ENCODE measurements around the gene LGR6. TPM values are rescaled to one million over a fixed set of nuclear protein-coding genes. Genes with fewer than 3 reads are reported as not detected.

LGR6 gene
- total and polyA plus RNA-seq, 2 of the 4 experiments (the other 2 are of a cell fraction): not detected

DNA sequence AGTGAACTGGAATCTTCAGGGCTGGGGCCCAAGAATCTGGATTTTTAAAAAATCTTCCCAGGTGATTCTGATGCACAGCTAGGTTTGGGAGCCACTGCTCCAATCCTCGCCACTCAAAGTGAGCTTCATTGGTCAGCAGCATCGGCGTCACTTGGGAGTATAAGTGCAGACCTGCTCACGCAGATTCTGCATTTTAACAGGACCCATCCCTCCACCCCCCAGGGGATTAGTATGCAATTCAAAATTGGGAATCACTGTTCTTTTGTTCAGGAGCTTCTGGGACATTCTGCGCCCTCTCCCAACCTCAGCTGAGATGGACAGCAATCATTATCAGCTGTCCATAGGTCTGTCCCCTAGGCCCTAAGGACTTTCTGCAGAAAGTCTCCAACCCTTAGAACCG lies 53.5 kb downstream of the LGR6 start:
- CTCF ChIA-PET: no interaction called here
- Histone ChIP-seq H2BK5ac (ENCODE audit: low read depth, low read length, poor library complexity, severe bottlenecking) (no peak overlapping the region), H3K18ac (ENCODE audit: low read depth, low read length) (no peak overlapping the region), H2AK9ac (replicated peaks; ENCODE audit: low read depth, low read length, poor library complexity) (no peak overlapping the region), H3K27ac (ENCODE audit: insufficient read depth, low read length) (no peak overlapping the region), H2AFZ (replicated peaks; ENCODE audit: low read length, poor library complexity) (no peak overlapping the region), H3K9me3 (ENCODE audit: control insufficient read depth, insufficient read depth, low read length) (no peaks in the 10 kb centered on the region), H4K91ac (ENCODE audit: insufficient read depth, low read depth, low read length) (no peak overlapping the region), H4K8ac (ENCODE audit: low read depth in 2 of 2, low read length in 2 of 2) (no peak overlapping the region), H3K4me3 (ENCODE audit: insufficient read depth, low read depth, low read length) (no peak overlapping the region), H2BK15ac (ENCODE audit: low read depth, low read length) (no peak overlapping the region), H3K9me1 (ENCODE audit: insufficient read depth, low read length) (no peaks in the 10 kb centered on the region), H4K20me1 (ENCODE audit: insufficient read depth, low read length) (no peaks in the 10 kb centered on the region), H3K4me2 (ENCODE audit: low read depth, low read length) (no peak overlapping the region), H3K27me3 (ENCODE audit: control insufficient read depth, insufficient read depth, low read length) (peaks cover 78% of the 10 kb centered on the region), H3K23ac (ENCODE audit: low read depth, low read length) (no peak overlapping the region), H2AK5ac (ENCODE audit: low read depth, low read length) (no peak overlapping the region), H3K14ac (replicated peaks; ENCODE audit: low read depth, low read length) (no peak overlapping the region), H3K79me1 (ENCODE audit: low read depth in 1 of 2, low read length in 2 of 2) (no peaks in the 10 kb centered on the region), H3K9ac (ENCODE audit: low read depth, low read length) (no peak overlapping the region), H3K56ac (ENCODE audit: extremely low read depth, insufficient read depth, low read length) (no peak overlapping the region), H3K36me3 (ENCODE audit: control insufficient read depth, insufficient read depth, low read length) (no peaks in the 10 kb centered on the region), H2BK20ac (ENCODE audit: low read depth, low read length) (no peak overlapping the region), H4K5ac (ENCODE audit: low read depth, low read length) (no peak overlapping the region), H2BK120ac (ENCODE audit: low read depth, low read length) (no peak overlapping the region), H3K4ac (ENCODE audit: low read depth, low read length) (no peak overlapping the region), H3K4me1 (ENCODE audit: control insufficient read depth, insufficient read depth, low read length) (no peaks in the 10 kb centered on the region)
- dilution Hi-C loops (cut with HindIII; ENCODE audit: low sequenced_read_pairs, unreplicated experiment) (no loop called here), in situ Hi-C loops (cut with MboI; ENCODE audit: low sequenced_read_pairs) (no loop called here), intact Hi-C loops (cut with micrococcal nuclease) (no loop called here)
- no TSS peak for BruUV-seq (replicated peaks)
- WGBS, 2 experiments (ENCODE audit: extremely low coverage in 2 of 2, insufficient read length in 1 of 2): no CpG with 5 or more reads among the region's 6 CpGs
- no peak for TF ChIP-seq CEBPB (IDR thresholded peaks at IDR 0.05; ENCODE audit: low read depth, low read length)
- TF ChIP-seq, protein P1, sequence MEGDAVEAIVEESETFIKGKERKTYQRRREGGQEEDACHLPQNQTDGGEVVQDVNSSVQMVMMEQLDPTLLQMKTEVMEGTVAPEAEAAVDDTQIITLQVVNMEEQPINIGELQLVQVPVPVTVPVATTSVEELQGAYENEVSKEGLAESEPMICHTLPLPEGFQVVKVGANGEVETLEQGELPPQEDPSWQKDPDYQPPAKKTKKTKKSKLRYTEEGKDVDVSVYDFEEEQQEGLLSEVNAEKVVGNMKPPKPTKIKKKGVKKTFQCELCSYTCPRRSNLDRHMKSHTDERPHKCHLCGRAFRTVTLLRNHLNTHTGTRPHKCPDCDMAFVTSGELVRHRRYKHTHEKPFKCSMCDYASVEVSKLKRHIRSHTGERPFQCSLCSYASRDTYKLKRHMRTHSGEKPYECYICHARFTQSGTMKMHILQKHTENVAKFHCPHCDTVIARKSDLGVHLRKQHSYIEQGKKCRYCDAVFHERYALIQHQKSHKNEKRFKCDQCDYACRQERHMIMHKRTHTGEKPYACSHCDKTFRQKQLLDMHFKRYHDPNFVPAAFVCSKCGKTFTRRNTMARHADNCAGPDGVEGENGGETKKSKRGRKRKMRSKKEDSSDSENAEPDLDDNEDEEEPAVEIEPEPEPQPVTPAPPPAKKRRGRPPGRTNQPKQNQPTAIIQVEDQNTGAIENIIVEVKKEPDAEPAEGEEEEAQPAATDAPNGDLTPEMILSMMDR (conservative IDR thresholded peaks at IDR 0.05; ENCODE audit: low read depth, low read length): no peak
- TF ChIP-seq RFX5 (IDR thresholded peaks at IDR 0.05; ENCODE audit: low read depth, low read length): no peak
- TF ChIP-seq CHD1 (IDR thresholded peaks at IDR 0.05; ENCODE audit: low read depth, low read length): no peak
- TF ChIP-seq FOS (IDR thresholded peaks at IDR 0.05; ENCODE audit: low read depth, low read length): no peak
- no peak for TF ChIP-seq SMC3 (IDR thresholded peaks at IDR 0.05; ENCODE audit: low read depth, low read length)
- TF ChIP-seq, protein P2, sequence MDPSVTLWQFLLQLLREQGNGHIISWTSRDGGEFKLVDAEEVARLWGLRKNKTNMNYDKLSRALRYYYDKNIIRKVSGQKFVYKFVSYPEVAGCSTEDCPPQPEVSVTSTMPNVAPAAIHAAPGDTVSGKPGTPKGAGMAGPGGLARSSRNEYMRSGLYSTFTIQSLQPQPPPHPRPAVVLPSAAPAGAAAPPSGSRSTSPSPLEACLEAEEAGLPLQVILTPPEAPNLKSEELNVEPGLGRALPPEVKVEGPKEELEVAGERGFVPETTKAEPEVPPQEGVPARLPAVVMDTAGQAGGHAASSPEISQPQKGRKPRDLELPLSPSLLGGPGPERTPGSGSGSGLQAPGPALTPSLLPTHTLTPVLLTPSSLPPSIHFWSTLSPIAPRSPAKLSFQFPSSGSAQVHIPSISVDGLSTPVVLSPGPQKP (IDR thresholded peaks at IDR 0.05; ENCODE audit: borderline replicate concordance, low read depth, low read length): no peak
- TF ChIP-seq MXI1 (IDR thresholded peaks at IDR 0.05; ENCODE audit: borderline replicate concordance, low read depth, low read length): no peak
- no peak for TF ChIP-seq MAFK (IDR thresholded peaks at IDR 0.05; ENCODE audit: low read depth, low read length)
- TF ChIP-seq, protein P3, sequence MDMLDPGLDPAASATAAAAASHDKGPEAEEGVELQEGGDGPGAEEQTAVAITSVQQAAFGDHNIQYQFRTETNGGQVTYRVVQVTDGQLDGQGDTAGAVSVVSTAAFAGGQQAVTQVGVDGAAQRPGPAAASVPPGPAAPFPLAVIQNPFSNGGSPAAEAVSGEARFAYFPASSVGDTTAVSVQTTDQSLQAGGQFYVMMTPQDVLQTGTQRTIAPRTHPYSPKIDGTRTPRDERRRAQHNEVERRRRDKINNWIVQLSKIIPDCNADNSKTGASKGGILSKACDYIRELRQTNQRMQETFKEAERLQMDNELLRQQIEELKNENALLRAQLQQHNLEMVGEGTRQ (IDR thresholded peaks at IDR 0.05; ENCODE audit: low read depth, low read length): no peak
- no peak for TF ChIP-seq POLR2A (IDR thresholded peaks at IDR 0.05; ENCODE audit: low read depth, low read length)
- TF ChIP-seq NFE2L2 (IDR thresholded peaks at IDR 0.05; ENCODE audit: low read depth, low read length): no peak
- no peak for TF ChIP-seq RAD21 (IDR thresholded peaks at IDR 0.05; ENCODE audit: low read length)
- TF ChIP-seq MAZ (IDR thresholded peaks at IDR 0.05; ENCODE audit: borderline replicate concordance, low read depth, low read length): no peak
- no peak for TF ChIP-seq RCOR1 (IDR thresholded peaks at IDR 0.05; ENCODE audit: insufficient replicate concordance, low read length)
- TF ChIP-seq BHLHE40 (IDR thresholded peaks at IDR 0.05; ENCODE audit: low read depth, low read length): no peak
- no peak for DNase-seq
- no peak for ATAC-seq (ENCODE audit: low read depth)
- POLR2A ChIA-PET (ENCODE audit: unreplicated experiment): no interaction called here
